Activated CD4-positive, CD25-positive, alpha-beta regulatory T cell treated with anti-CD3 and anti-CD28 coated beads, Interleukin-2, amount 50 U/mL, for 72 hours (primary cell): ENCODE data around the gene DYDC2.
"Not testable (repeated sequence)": the region's sequence is repeated elsewhere in the genome, so short reads cannot be mapped to it uniquely, and the experiment has no call there.

Source experiments
- DNase-seq: peaks from one replicate; pipeline ENCODE4 v3.0.0; 2021

Gene DYDC2

GRCh38 chr10:80356563-80356988, at the start of gene DYDC2, which contains the start of gene DYDC1:
DYDC2 (plus strand) TSS chr10:80356781; CDS start chr10:80362444, 5,663 bp downstream.
DYDC1 (minus strand) TSS chr10:80356755; CDS start chr10:80352601, 4,154 bp downstream.
- DNase-seq = peak; percentile 34

GRCh38 chr10:80313523-80313922, 43.1 kb upstream of the DYDC2 start:
- no peak for DNase-seq

GRCh38 chr10:80315391-80315790, 41.2 kb upstream of the DYDC2 start:
- DNase-seq = no peak

- no peak for DNase-seq
Observed at GRCh38 chr10:80318742-80319141, 37.8 kb upstream of the DYDC2 start.

GRCh38 chr10:80319318-80319717, 37.3 kb upstream of the DYDC2 start:
- DNase-seq = no peak

GRCh38 chr10:80319725-80320290, 36.8 kb upstream of the DYDC2 start:
- DNase-seq = no peak

GRCh38 chr10:80320377-80320776, 36.2 kb upstream of the DYDC2 start:
- DNase-seq = no peak

GRCh38 chr10:80321183-80321582, 35.4 kb upstream of the DYDC2 start:
- no peak for DNase-seq

GRCh38 chr10:80322158-80322557, 34.4 kb upstream of the DYDC2 start:
- DNase-seq = no peak

GRCh38 chr10:80322711-80323110, 33.9 kb upstream of the DYDC2 start:
- DNase-seq = no peak

GRCh38 chr10:80323311-80323710, 33.3 kb upstream of the DYDC2 start:
- no peak for DNase-seq

- DNase-seq = no peak
Observed at GRCh38 chr10:80324086-80324485, 32.5 kb upstream of the DYDC2 start.

- no peak for DNase-seq
Observed at GRCh38 chr10:80324891-80325364, 31.7 kb upstream of the DYDC2 start.

- DNase-seq = no peak
Observed at GRCh38 chr10:80333983-80334382, 22.6 kb upstream of the DYDC2 start.

- DNase-seq = no peak
Observed at GRCh38 chr10:80344276-80344675, 12.3 kb upstream of the DYDC2 start.

- no peak for DNase-seq
Observed at GRCh38 chr10:80344912-80345311, 11.7 kb upstream of the DYDC2 start.

- no peak for DNase-seq
Observed at GRCh38 chr10:80350251-80350650, 6.3 kb upstream of the DYDC2 start.

GRCh38 chr10:80351220-80351619, 5.4 kb upstream of the DYDC2 start:
- DNase-seq = no peak

- no peak for DNase-seq
Observed at GRCh38 chr10:80356989-80357850, 639 bp downstream of the DYDC2 start.

- DNase-seq = no peak
Observed at GRCh38 chr10:80357851-80358125, 1.2 kb downstream of the DYDC2 start.

GRCh38 chr10:80358925-80359324, 2.3 kb downstream of the DYDC2 start:
- not testable (repeated sequence) for DNase-seq

- no peak for DNase-seq
Observed at GRCh38 chr10:80359644-80360043, 3.1 kb downstream of the DYDC2 start.

GRCh38 chr10:80365510-80365909, 8.9 kb downstream of the DYDC2 start:
- DNase-seq = no peak

- DNase-seq = no peak
Observed at GRCh38 chr10:80371467-80371866, 14.9 kb downstream of the DYDC2 start.

GRCh38 chr10:80372675-80373074, 16.1 kb downstream of the DYDC2 start:
- no peak for DNase-seq
